HG02852 (cell line): ENCODE results near the gene BRCA1.
"Not testable (repeated sequence)": the region's sequence is repeated elsewhere in the genome, so short reads cannot be mapped to it uniquely, and the experiment has no call there.

Source experiments
- ATAC-seq: cut with Tn5 transposase; IDR thresholded peaks from one replicate; pipeline ENCODE4 v1.9.1; 2021; ENCODE audit warnings: mild to moderate bottlenecking, moderate library complexity; ENCODE audit not compliant: unreplicated experiment

BRCA1 gene

DNA sequence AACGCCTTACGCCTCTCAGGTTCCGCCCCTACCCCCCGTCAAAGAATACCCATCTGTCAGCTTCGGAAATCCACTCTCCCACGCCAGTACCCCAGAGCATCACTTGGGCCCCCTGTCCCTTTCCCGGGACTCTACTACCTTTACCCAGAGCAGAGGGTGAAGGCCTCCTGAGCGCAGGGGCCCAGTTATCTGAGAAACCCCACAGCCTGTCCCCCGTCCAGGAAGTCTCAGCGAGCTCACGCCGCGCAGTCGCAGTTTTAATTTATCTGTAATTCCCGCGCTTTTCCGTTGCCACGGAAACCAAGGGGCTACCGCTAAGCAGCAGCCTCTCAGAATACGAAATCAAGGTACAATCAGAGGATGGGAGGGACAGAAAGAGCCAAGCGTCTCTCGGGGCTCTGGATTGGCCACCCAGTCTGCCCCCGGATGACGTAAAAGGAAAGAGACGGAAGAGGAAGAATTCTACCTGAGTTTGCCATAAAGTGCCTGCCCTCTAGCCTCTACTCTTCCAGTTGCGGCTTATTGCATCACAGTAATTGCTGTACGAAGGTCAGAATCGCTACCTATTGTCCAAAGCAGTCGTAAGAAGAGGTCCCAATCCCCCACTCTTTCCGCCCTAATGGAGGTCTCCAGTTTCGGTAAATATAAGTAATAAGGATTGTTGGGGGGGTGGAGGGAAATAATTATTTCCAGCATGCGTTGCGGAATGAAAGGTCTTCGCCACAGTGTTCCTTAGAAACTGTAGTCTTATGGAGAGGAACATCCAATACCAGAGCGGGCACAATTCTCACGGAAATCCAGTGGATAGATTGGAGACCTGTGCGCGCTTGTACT, at the start of gene BRCA1:
TSS of gene BRCA1 (minus strand) at position 232 of the 834 bp plus-strand sequence. CDS start 1,268 bp downstream, outside the sequence.
- peak; percentile 95 for ATAC-seq

DNA sequence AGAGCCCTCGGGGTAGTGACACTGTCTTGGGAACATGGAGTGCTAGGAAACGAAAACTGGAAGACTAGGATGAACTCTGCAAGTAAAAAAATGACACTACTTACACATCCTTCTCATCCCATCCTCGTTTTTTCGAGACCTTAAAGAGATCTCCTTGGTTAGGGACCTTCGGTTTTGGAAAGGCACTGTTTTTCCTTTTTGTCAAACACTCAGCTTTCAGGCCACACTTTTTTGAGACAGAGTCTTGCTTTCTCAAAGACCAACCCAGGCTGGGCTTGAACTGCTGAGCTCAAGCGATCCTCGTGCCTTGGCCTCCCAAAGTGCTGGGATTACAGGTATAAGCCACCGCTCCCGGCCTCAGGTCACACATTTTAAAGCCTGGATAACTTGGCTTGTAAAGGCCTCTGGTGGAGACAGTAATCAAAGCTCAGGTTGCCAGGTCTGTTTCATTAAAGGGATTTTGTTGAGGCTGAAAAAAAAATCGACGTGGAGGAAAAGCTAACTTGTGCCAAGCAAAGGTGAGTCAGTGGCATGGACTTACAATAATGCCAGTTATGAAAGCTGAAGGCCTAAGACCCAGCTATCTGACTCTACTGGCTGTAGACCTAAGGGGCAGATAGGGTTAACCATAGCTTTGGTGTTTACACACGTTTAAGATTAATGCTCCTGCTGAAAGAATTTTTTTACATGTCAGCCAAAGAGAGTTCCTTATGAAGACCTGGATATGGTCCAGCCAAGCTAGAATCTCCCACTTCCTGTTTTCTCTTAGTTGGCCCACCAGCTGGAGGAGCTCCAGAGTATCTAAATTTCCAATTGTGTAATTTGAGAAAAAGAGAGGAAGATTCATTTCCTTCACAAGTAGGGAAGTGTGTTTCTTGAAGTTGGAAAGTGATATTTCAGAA, 46.7 kb upstream of the BRCA1 start:
- no peak for ATAC-seq

DNA sequence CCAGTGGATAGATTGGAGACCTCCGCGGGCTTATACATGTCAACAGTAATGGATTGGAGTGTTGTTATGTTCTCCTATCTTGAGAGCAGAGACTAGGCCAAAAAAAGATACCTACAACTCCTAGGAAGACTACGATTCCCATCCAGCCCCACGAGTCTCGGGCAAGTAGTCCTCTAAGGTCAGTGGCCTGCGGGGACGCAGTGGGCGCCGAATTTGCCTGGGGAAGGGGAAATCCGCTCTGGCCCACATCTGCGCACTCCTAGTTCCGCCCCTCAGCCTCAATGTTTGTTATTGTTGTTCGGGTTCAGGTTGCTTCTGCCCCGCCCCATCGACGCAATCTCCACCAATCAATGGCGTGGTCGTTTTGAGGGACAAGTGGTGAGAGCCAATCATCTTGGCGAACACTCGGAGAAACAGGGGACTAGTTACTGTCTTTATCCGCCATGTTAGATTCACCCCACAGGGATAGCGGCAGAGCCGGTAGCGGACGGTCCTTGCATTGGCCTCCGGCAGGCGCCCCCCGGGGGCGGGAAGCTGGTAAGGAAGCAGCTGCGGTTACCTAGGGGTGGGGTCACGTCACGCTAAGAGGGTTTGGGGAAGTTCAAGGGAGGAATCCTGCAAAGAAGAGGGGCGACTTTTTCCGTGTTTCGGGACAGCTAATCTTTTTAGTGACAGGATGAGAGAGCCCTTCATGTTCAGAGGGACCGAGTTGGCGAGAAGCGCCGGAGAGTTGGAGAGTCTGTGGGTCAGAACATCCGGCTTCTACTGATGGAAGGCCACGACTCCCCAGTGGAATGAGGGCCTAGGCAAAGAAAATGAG, 45.8 kb upstream of the BRCA1 start, which contains the start of gene NBR1:
TSS of gene NBR1 (plus strand) at position 449 of the 820 bp plus-strand sequence. CDS start 4,586 bp downstream, outside the sequence.
- peak; percentile 78 for ATAC-seq

DNA sequence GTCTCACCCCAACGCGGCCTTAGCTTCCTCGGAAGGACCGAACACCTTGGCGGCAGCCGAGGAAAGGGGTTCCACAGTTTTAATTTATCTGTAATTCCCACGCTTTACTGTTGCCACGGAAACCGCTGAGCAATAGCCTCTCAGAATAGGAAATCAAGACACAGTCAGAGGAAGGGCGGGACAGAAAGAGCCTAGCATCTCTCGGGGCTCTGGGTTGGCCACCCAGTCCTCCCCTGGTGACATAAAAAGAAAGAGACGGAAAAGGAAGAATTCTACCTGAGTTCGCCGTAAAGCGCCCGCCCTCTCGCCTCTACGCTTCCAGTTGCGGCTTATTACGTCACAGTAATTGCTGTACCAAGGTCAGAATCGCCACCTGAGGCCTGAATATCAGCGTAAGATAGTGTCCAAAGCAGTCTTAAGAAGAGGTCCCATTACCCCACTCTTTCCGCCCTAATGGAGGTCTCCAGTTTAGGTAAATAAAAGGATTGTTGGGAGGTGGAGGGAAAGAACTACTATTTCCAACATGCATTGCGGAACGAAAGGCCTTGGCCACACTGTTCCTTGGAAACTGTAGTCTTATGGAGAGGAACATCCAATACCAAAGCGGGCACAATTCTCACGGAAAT, 45.1 kb upstream of the BRCA1 start:
- peak; percentile 66 for ATAC-seq

DNA sequence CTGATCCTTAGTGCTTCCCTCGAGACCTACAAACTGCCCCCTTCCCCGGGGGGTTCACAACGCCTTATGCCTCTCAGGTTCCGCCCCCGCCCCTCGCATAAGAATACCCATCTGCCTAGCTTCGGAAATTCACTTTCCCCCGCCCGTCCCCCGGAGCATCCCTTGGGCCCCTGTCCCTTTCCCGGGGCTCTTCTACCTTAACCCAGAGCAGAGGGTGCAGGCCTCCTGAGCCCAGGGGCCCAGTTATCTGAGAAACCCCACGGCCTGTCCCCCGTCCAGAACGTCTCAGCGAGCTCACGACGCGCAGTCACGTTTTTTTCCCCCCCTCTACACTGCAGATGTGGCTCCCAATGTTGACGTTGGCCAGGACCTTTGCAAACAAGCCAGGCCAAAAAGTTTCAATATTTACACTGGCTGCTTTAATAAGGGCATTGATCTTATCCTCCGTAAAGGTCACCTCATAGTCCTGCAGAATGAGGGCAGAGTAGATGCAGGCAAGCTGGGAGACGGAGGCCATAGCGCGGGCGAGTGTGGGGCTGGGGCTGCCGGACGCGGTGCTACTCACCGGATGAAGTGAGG, 44.5 kb upstream of the BRCA1 start:
- ATAC-seq, result peak; percentile 19

DNA sequence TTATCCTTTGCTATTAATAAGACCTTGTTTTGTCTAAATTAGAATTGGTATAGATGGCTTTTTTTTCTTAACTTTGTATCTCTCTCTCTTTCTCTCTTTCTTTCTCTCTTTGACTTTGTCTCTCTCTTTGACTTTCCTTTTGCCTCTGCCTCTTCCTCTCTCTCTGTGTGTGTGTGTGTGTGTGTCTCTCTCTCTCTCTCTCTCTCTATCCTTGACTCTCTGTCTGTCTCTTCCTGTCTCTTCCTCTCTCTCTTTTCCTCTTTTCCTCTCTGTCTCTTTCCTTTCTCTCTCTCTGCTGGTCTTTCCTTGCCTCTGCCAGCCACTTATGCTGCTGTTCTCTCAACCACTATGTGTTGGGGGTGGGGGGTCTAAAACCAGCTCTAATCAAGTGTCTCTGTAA, 40.8 kb upstream of the BRCA1 start:
- not testable (repeated sequence) for ATAC-seq

DNA sequence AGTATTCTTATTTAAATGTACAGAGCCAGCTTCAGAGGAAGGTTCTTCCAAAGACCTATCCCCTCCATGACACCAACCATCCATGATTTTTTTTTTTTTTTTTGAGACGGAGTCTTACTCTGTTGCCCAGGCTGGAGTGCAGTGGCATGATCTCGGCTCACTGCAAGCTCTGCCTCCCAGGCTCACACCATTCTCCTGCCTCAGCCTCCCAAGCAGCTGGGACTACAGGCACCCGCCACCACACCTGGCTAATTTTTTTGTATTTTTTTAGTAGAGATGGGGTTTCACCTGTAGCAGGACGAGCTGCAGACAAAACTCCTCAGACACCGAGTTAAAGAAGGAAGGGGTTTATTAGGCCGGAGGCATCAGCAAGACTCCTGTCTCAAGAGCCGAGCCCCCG, 34.8 kb upstream of the BRCA1 start:
- not testable (repeated sequence) for ATAC-seq

DNA sequence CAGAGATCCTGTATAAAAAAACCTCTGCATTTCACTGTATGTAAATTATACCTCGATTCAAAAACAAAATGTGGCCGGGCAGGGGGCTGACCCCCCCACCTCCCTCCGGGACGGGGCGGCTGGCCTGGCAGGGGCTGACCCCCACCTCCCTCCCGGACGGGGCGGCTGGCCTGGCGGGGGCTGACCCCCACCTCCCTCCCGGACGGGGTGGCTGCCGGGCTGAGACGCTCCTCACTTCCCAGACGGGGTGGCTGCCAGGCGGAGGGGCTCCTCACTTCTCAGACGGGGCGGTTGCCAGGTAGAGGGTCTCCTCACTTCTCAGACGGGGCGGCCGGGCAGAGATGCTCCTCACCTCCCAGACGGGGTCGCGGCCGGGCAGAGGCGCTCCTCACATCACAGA, 34.1 kb upstream of the BRCA1 start:
- not testable (repeated sequence) for ATAC-seq

DNA sequence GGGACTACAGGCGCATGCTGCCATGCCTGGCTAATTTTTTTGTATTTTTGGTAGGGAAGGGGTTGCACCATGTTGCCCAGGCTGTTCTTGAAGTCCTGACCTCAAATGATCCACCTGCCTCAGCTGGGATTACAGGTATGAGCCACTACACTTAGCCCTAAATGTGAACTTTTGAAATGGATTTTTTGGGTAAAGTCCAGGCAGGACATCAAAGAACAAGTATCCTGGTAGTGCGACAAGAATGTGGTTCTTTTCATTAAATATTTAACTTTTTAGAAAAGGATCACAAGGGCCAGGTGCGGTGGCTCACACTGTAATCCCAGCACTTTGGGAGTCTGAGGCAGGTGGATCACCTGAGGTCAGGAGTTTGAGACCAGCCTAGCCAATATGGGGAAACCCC, 30.5 kb upstream of the BRCA1 start:
- no peak for ATAC-seq

DNA sequence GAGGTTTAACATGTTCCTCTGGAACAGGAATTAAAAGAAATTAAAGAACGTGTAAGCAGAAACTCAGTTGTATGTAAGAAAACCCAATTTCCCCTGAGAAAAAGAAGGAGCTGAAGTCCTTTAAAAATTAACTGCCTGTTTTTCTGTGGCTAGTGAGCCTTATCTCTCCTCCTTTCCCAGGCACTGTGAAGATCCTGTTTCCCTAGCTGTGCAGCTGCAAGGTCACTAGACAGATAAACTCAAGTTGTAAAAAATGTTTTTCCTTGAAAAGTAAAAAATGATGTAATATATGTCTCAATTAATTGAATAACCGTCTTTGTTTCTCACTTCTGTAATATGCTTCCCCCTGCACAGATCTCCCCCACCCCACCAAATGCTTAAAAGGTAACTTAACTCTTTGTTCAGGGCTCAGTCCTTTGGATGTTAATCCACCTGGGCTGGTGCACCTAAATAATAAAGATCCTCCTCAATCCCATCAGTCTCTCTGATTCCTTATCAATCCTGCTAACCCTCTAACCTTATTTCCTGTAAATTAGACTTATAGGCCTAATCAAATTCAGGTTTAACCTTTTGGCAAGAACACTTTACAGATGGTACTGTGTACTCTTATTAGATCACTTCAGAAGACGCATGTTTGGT, 28.2 kb upstream of the BRCA1 start:
- not testable (repeated sequence) for ATAC-seq

DNA sequence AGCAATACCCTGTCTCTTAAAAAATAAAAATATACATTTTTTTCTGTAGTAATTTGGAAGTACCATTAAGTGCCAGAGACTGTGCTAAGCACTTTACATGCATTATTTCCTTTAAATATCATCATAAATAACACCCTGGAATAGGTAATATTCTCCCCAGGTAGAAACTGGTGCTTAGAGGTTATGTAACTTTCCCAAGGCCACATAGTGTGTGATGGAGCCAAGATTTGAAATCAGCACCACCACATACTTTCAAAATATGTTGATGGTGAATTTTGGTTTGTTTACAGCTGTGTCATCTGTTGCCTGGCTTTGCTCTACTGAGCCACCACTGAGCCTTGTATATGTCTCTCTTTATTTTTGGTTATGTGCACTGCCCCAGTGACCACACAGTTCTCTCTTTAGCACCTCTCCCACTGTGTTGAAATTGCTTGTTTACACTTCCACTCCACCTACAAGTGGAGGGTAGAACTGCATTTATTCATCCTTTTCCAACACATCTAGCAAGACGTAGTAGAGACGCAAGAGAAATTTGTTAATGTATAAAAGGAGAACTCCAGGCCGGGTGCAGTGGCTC, 26.8 kb upstream of the BRCA1 start:
- no peak for ATAC-seq

DNA sequence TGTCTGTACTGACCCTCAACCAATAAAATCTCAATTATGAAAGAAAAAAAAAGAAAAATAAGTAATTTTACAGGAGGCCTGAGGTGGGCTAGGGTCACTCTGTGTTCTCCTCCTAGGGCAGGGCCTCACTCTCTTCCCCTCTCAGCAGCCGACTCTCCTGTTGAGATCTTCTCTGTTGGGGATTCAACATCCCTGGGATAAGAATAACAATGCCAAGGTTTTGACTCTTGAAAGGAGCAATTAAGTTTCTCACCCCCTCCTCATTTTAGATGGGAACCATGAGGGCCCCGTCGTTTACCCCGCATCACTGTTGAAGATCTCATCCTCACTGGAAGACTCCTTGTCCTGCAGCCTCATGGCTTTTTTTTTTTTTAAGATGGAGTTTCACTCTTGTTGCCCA, 21.5 kb upstream of the BRCA1 start:
- ATAC-seq, result no peak

DNA sequence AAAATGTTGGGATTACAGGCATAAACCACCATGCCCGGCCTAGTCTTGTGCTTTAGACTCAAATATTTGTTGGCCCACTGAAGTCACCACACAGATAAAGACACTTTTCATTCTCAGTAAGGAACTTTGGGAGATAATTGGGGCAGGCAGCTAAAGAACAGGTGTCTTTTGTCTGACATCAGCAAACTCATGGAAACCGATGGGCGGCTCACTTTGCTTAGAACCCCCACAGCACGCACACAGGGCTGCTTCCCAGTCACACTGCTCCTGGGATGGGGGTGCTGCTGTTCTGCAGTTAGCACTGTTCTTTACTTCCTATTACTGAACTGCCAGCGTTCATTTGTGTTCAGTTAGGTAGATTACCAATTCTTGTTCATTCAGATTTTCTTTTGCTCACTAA, 18.0 kb upstream of the BRCA1 start:
- no peak for ATAC-seq

DNA sequence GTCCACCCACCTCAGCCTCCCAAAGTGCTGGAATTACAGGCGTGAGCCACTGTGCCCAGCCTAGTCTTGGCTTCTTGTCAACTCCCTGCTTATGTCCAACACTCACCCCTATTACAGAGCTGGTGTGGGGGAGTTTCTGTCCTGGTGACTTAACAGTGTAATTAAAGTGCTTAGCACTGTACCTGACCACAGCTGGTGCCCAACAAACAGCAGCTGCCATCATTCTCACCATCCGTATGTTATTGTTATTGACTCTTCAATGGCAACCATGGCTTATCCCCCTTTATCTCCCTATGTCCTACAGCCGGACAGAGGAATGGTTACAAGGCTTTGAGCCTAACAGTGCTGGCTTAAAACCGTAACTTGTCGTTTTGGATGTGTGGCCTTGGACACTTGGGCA, 17.0 kb upstream of the BRCA1 start:
- ATAC-seq, result no peak

DNA sequence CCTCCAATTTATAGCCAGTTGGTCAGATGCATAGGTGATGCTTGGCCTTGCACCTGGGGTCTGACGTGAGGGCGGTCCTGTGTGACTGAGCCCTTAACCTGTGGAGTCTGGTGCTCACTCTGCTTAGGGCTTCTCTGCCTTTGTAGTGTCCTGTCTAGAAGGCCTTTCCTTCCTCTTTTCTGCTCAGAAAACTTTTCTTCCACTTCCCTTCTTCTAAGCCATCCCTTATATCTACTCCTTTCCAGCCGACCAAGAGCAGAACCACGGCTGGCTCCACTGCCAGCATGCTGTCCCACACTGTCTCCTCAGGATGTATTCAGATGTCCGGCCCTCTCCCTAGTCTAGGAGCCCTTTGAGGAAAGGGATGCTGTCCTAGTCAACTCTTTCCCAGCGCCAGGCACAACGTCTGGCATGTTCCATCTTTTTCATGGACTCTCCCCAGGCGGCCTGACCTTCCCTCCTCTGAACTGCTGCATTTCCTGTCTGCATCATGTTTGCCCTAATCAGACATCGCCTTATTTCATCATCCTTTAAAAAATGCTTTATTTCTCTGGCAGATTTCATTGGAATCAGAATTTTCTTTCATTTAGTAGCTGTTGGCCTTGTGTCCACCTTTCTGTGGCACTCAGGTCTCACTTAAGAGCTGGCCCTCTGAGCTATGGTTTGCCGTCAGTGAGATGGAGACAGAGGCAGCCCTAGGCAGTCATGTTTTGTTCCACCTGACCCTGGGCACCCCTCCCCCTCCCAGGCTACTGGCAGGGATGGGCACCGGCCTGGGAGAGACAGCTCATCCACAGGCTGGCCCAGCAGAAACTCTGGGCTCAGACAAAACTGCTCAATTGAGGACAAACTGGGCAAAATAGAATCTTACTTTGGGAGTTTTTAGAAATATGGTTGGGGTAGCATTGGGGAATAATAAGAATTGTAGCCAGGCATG, 15.5 kb upstream of the BRCA1 start:
- no peak for ATAC-seq

DNA sequence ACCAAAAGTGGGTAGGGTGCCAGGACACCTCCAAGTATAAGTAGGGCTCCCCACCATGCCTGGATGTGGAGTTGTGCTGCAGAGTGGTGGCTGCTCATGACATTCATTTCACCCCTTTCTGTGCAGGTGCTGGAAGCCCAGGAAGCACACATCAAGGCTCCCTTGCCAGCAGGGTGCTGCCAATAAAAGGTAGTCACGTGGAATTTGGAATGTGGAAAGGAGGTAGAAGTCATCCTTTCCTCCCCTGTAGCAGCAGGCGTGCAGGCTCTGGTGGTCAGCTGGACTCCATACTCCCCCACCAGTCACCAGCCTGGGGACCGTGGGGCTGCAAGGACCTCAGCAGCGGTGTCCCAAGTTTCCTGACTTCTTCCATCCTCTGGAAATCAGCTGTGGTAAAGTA, 13.4 kb upstream of the BRCA1 start:
- ATAC-seq, result not testable (repeated sequence)

DNA sequence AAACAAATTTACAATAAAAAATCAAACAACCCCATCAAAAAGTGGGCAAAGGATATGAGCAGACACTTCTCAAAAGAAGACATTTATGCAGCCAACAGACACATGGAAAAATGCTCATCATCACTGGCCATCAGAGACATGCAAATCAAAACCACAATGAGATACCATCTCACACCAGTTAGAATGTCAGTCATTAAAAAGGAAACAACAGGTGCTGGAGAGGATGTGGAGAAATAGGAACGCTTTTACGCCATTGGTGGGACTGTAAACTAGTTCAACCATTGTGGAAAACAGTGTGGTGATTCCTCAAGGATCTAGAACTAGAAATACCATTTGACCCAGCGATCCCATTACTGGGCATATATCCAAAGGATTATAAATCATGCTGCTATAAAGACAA, 11.4 kb upstream of the BRCA1 start:
- ATAC-seq, result not testable (repeated sequence)

DNA sequence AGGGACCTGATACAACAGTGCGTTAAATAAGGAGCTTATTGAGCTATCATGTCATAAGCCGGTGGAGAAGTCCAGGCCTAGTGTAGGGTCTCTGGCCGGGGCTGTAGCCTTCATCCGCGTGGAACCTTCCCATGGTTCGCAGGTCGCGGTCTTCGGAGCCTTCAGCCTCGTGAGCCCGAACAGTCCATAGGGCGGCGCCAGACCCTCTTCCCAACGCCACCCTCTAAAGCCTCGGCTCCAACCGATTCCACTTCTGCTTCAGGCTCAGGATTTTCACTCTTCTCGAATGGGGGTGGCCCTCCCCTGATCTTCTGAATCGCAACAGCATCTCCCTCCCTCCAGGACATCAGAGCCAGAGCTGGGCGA, 10.3 kb upstream of the BRCA1 start:
- no peak for ATAC-seq
